Osteocyte (in vitro differentiated cells): ENCODE results near the gene LDHAL6B. TPM values are rescaled to one million over a fixed set of nuclear protein-coding genes. Genes with fewer than 3 reads are reported as not detected.

Source experiments
- DNase-seq: peaks from one replicate; pipeline ENCODE4 v3.0.0; 2021; ENCODE audit warnings: mixed read lengths; ENCODE audit not compliant: unreplicated experiment; ENCODE audit errors: extremely low spot score
- H3K27ac Mint-ChIP-seq: one replicate; pipeline ENCODE4 v1.8.0; 2021; ENCODE audit warnings: mild to moderate bottlenecking, mixed read lengths; ENCODE audit not compliant: unreplicated experiment
- H3K27me3 Mint-ChIP-seq: one replicate; pipeline ENCODE4 v1.8.0; 2021; ENCODE audit warnings: mixed read lengths; ENCODE audit not compliant: unreplicated experiment
- H3K36me3 Mint-ChIP-seq: one replicate; pipeline ENCODE4 v1.8.0; 2021; ENCODE audit warnings: mixed read lengths; ENCODE audit not compliant: unreplicated experiment
- H3K4me1 Mint-ChIP-seq: one replicate; pipeline ENCODE4 v1.8.0; 2021; ENCODE audit warnings: mixed read lengths; ENCODE audit not compliant: unreplicated experiment
- H3K4me3 Mint-ChIP-seq: one replicate; pipeline ENCODE4 v1.8.0; 2021; ENCODE audit warnings: mild to moderate bottlenecking, moderate library complexity, mixed read lengths; ENCODE audit not compliant: unreplicated experiment
- H3K9me3 Mint-ChIP-seq: one replicate; pipeline ENCODE4 v1.8.0; 2021; ENCODE audit warnings: mixed read lengths; ENCODE audit not compliant: unreplicated experiment
- total RNA-seq: library from RNA; stranded (reverse); gene quantifications from 2 replicates; pipeline ENCODE4 v1.2.1, GENCODE V29; 2021
- TF ChIP-seq, protein P1 (sequence below): fragments of 200-600 bp; sonication (generic); IDR thresholded peaks from 2 replicates; pipeline ENCODE4 v1.5.0; 2021; ENCODE audit warnings: antibody characterized with exemption, mild to moderate bottlenecking, moderate library complexity

The LDHAL6B gene
- total RNA-seq, 1 donor from 2014 or later: not detected

DNA sequence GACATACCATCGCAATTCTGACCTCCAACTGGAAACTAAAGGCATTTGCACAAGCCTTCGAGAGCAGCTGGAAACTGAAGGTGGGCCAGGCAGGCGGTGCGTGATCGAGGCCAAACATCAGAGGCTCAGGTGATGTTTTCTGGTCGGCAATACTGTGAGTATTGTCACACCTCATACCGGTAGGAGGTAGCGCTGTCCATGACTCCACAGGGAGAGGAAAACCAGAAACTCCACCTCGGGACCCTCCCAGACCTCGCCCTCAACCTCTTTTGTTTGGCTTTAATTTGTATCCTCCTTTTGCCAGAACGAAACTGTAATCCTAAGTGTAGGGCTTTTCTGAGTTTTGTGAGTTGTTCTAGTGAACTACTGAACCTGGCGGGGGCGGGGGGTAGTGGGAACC lies 43.6 kb downstream of the LDHAL6B start:
- DNase-seq: no peak
- Mint-ChIP-seq H3K4me1 (peaks cover 2% of the 10 kb centered on the region), H3K27me3 (no peaks in the 10 kb centered on the region), H3K36me3 (peaks cover 15% of the 10 kb centered on the region), H3K4me3 (no peak overlapping the region), H3K27ac (no peak overlapping the region), H3K9me3 (no peaks in the 10 kb centered on the region)
- TF ChIP-seq, protein P1, sequence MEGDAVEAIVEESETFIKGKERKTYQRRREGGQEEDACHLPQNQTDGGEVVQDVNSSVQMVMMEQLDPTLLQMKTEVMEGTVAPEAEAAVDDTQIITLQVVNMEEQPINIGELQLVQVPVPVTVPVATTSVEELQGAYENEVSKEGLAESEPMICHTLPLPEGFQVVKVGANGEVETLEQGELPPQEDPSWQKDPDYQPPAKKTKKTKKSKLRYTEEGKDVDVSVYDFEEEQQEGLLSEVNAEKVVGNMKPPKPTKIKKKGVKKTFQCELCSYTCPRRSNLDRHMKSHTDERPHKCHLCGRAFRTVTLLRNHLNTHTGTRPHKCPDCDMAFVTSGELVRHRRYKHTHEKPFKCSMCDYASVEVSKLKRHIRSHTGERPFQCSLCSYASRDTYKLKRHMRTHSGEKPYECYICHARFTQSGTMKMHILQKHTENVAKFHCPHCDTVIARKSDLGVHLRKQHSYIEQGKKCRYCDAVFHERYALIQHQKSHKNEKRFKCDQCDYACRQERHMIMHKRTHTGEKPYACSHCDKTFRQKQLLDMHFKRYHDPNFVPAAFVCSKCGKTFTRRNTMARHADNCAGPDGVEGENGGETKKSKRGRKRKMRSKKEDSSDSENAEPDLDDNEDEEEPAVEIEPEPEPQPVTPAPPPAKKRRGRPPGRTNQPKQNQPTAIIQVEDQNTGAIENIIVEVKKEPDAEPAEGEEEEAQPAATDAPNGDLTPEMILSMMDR: no peak

DNA sequence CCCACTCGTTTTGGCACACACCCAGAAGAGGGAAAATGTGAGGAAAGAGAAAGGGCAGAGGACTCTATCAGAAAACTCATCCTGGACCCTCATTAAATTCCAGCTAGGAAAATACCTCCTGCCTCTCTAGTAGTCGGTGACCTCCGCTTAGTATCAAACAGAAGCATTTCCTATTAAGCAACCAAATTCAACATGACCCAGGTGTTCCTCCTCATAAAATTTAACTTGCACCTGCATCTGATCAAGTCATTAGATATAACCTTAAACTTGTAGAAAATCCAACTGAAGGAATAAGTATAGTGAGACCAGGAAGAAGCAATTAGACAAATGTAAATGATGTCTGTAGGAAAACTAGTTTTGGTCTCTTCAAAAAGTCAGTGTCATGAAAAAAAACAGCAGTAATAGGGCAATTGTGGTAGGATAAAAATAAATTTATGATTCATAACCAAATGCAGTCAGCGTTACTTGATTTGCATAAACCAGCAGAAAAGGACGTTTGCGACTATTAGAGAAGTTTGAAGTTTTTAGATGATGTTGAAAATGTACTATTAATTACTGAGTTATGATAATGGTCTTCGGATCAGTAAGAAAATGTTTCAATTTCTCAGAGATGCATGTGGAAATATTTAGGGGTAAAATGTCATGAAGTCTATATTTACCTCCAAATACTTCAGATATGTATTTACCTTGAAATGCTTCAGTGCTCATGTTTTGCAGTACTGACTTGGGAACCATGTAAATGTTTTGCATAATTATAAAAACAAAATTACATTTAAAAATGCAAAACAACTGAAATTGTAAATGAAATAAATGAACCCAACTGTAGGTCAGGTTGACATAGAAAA lies 44.6 kb downstream of the LDHAL6B start:
- peaks cover 20% of the 10 kb centered on the region for H3K36me3 Mint-ChIP-seq
- H3K27ac Mint-ChIP-seq: no peak overlapping the region
- no peak for DNase-seq
- H3K4me1 Mint-ChIP-seq: peaks cover 2% of the 10 kb centered on the region
- H3K27me3 Mint-ChIP-seq: no peaks in the 10 kb centered on the region
- TF ChIP-seq, protein P1: no peak
- no peaks in the 10 kb centered on the region for H3K9me3 Mint-ChIP-seq
- no peak overlapping the region for H3K4me3 Mint-ChIP-seq

DNA sequence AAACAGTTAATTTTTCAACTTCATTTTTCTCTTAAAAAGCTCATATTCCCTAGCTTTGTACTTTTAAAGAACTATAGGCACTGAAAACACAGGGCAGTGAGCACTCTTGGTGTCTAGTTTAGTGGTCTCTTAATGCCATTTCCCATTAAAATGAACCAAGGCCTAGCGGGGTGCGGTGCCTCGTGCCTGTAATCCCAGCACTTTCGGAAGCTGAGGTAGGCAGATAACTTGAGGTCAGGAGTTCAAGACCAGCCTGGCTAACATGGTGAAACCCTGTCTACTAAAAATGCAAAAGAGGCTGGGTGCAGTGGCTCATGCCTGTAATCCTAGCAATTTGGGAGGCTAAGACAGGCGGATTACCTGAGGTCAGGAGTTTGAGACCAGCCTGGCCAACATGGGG lies 45.5 kb downstream of the LDHAL6B start:
- no peak overlapping the region for H3K4me3 Mint-ChIP-seq
- no peak overlapping the region for H3K27ac Mint-ChIP-seq
- peaks cover 2% of the 10 kb centered on the region for H3K4me1 Mint-ChIP-seq
- TF ChIP-seq, protein P1: no peak
- H3K36me3 Mint-ChIP-seq: peaks cover 23% of the 10 kb centered on the region
- no peaks in the 10 kb centered on the region for H3K9me3 Mint-ChIP-seq
- H3K27me3 Mint-ChIP-seq: no peaks in the 10 kb centered on the region
- DNase-seq: no peak

DNA sequence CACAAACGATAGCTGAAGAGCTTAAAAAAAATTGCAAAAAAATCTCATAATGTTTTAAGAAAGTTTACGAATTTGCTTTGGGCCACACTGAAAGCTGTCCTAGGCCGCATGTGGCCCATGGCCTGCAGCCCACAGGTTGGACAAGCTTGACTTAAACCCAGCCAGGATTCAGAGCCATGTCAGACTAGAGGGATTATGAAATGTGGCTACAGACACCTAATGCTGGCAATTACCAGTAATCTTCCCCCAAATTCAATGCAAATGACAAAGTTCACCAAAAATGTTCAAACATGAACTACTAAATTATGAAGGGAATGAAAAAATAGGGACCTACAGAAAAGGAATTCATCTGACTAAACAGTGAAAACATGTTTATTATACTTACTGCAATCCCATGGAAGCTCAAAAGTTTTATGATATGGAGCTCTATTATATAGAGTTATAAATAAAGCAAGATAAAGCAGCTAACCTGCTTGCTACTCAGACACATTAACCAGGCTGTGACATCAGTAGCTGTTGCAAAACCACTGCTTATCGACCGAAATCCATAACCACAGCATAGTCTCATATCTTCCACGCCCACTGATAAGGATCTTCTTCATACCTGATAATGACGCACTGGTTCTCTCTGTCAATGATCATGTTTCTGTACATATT lies 49.2 kb downstream of the LDHAL6B start:
- no peaks in the 10 kb centered on the region for H3K9me3 Mint-ChIP-seq
- peaks cover 25% of the 10 kb centered on the region for H3K36me3 Mint-ChIP-seq
- TF ChIP-seq, protein P1: no peak
- no peaks in the 10 kb centered on the region for H3K27me3 Mint-ChIP-seq
- no peak overlapping the region for H3K4me3 Mint-ChIP-seq
- H3K4me1 Mint-ChIP-seq: no peaks in the 10 kb centered on the region
- no peak for DNase-seq
- no peak overlapping the region for H3K27ac Mint-ChIP-seq

- H3K36me3 Mint-ChIP-seq: peaks cover 25% of the 10 kb centered on the region
- H3K9me3 Mint-ChIP-seq: no peaks in the 10 kb centered on the region
- H3K4me1 Mint-ChIP-seq: no peaks in the 10 kb centered on the region
- TF ChIP-seq, protein P1: no peak
- H3K27ac Mint-ChIP-seq: no peak overlapping the region
- no peak for DNase-seq
- H3K4me3 Mint-ChIP-seq: no peak overlapping the region
- H3K27me3 Mint-ChIP-seq: no peaks in the 10 kb centered on the region
These were observed 49.8 kb downstream of the LDHAL6B start for GRCh38 chr15:59256482-59256881.
